Fibroblast of mammary gland (primary cell): ENCODE results near the gene MYOG.
A peak's percentile ranks its signal among the peaks of the same experiment; 100 is the strongest.

Experiments used
- DNase-seq: peaks from one replicate; pipeline ENCODE4 v3.0.0-alpha.2; 2010; ENCODE audit warnings: low read depth
- H3K4me3 ChIP-seq: 2 replicates; pipeline ENCODE4 v1.5.1; 2011; ENCODE audit warnings: low read depth, mild to moderate bottlenecking, low read length, moderate library complexity; ENCODE audit not compliant: control insufficient read depth
- CTCF ChIP-seq: conservative IDR thresholded peaks from 2 replicates; pipeline ENCODE4 v1.5.1; 2011; ENCODE audit warnings: low read depth, low read length, inconsistent platforms; ENCODE audit not compliant: control insufficient read depth, insufficient read depth

Gene MYOG

GRCh38 chr1:203096566-203096965 is 10.8 kb upstream of the MYOG start:
- DNase-seq, result no peak
- no peak for TF ChIP-seq CTCF
- H3K4me3 ChIP-seq, result no peak overlapping the region

GRCh38 chr1:203095061-203095690 is 9.4 kb upstream of the MYOG start:
- no peak overlapping the region for H3K4me3 ChIP-seq
- no peak for TF ChIP-seq CTCF
- no peak for DNase-seq

- TF ChIP-seq CTCF, result no peak
- no peak overlapping the region for H3K4me3 ChIP-seq
- peak; percentile 6 for DNase-seq
Observed at GRCh38 chr1:203093754-203094410, 8.1 kb upstream of the MYOG start.

GRCh38 chr1:203091761-203092330 is 6.0 kb upstream of the MYOG start:
- TF ChIP-seq CTCF, result no peak
- H3K4me3 ChIP-seq, result no peak overlapping the region
- no peak for DNase-seq

- DNase-seq, result no peak
- H3K4me3 ChIP-seq, result no peak overlapping the region
- TF ChIP-seq CTCF, result no peak
Observed at GRCh38 chr1:203091199-203091477, 5.3 kb upstream of the MYOG start.

GRCh38 chr1:203090421-203091198 is 4.8 kb upstream of the MYOG start:
- no peak for DNase-seq
- no peak for TF ChIP-seq CTCF

More at GRCh38 chr1:203090421-203091198, 4.8 kb upstream of the MYOG start:
- H3K4me3 ChIP-seq, result no peak overlapping the region
